ENCODE results near the gene LGALS9.
"Not testable (repeated sequence)": the region's sequence is repeated elsewhere in the genome, so short reads cannot be mapped to it uniquely, and the experiment has no call there.

DNA sequence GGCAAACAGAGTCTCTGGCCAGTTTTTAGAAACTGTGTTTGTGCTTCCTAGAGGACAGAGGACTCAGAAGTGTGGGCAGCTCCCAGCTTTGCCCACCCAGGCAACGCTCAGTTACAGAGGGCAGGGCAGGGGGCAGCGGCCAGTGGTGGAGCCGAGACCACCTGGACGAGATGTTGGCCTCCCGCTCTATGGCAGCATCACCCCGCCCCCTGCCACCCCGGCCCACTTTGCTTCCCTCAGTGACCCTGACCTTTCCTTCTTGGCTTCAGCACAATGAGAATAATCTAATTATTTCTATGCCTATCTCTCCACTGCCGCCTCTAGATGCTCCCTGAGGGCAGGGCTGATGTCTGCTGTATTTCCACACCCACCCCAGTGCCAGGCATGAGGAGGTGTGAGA, 25.6 kb downstream of the LGALS9 start:
- TF ChIP-seq, protein P1, sequence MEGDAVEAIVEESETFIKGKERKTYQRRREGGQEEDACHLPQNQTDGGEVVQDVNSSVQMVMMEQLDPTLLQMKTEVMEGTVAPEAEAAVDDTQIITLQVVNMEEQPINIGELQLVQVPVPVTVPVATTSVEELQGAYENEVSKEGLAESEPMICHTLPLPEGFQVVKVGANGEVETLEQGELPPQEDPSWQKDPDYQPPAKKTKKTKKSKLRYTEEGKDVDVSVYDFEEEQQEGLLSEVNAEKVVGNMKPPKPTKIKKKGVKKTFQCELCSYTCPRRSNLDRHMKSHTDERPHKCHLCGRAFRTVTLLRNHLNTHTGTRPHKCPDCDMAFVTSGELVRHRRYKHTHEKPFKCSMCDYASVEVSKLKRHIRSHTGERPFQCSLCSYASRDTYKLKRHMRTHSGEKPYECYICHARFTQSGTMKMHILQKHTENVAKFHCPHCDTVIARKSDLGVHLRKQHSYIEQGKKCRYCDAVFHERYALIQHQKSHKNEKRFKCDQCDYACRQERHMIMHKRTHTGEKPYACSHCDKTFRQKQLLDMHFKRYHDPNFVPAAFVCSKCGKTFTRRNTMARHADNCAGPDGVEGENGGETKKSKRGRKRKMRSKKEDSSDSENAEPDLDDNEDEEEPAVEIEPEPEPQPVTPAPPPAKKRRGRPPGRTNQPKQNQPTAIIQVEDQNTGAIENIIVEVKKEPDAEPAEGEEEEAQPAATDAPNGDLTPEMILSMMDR (IDR thresholded peaks at IDR 0.05) = not testable (repeated sequence)
- not testable (repeated sequence) for TF ChIP-seq POLR2A (IDR thresholded peaks at IDR 0.05)

Measured in adrenal gland (tissue), 5 donors.